Measurements from ENCODE around the gene ASCL3.
A peak's percentile ranks its signal among the peaks of the same experiment; 100 is the strongest.

Gene ASCL3

GRCh38 chr11:8959546-8960166 lies 16.8 kb upstream of the ASCL3 start:
- H3K4me3 ChIP-seq: peak overlapping the region in 1 of 2 donors; percentile 9
- no peaks in the 10 kb centered on the region for H3K27me3 ChIP-seq
- peaks cover 0 to 40% (median 22%) of the 10 kb centered on the region in 4 donors for H3K4me1 ChIP-seq
- no peaks in the 10 kb centered on the region for H3K9me3 ChIP-seq
- intact Hi-C loops (cut with DNase I; ENCODE audit: low total_unique reads): loop anchor here (5.0 to 10.0 kb wide), 2 partner anchors 42 to 275 kb away; partner anchors contain the start of genes RPL27A and TRIM66
- peak overlapping the region; percentile 56 to 75 for H3K27ac ChIP-seq
- TF ChIP-seq CTCF (IDR thresholded peaks at IDR 0.05): peak; percentile 61 to 64
- no peak for DNase-seq
- H3K36me3 ChIP-seq: peaks cover 14 to 23% (median 14%) of the 10 kb centered on the region in 3 donors

GRCh38 chr11:8956860-8957259 lies 14.0 kb upstream of the ASCL3 start:
- Histone ChIP-seq H3K36me3 (peaks cover 35 to 51% (median 37%) of the 10 kb centered on the region in 3 donors), H3K27ac (no peak overlapping the region), H3K4me3 (no peak overlapping the region), H3K9me3 (no peaks in the 10 kb centered on the region), H3K4me1 (peaks cover 0 to 22% (median 9%) of the 10 kb centered on the region in 4 donors), H3K27me3 (no peaks in the 10 kb centered on the region)
- DNase-seq: no peak
- intact Hi-C loops (cut with DNase I; ENCODE audit: low total_unique reads): loop anchor here (5.0 kb wide), 1 partner anchor 40 kb away; no protein-coding TSS in a partner anchor
- TF ChIP-seq CTCF (IDR thresholded peaks at IDR 0.05): no peak

- Histone ChIP-seq H3K4me3 (no peak overlapping the region), H3K4me1 (no peaks in the 10 kb centered on the region), H3K9me3 (no peaks in the 10 kb centered on the region), H3K36me3 (peaks cover 36 to 60% (median 58%) of the 10 kb centered on the region in 3 donors), H3K27me3 (no peaks in the 10 kb centered on the region), H3K27ac (no peak overlapping the region)
- no peak for TF ChIP-seq CTCF (IDR thresholded peaks at IDR 0.05)
- DNase-seq: no peak
- intact Hi-C loops (cut with DNase I; ENCODE audit: low total_unique reads): no loop called here
These were observed 6.1 kb upstream of the ASCL3 start for GRCh38 chr11:8948886-8949285.

- Histone ChIP-seq H3K27me3 (no peaks in the 10 kb centered on the region), H3K36me3 (peaks cover 24 to 46% (median 43%) of the 10 kb centered on the region in 3 donors), H3K9me3 (no peaks in the 10 kb centered on the region), H3K27ac (no peak overlapping the region), H3K4me3 (no peak overlapping the region), H3K4me1 (no peaks in the 10 kb centered on the region)
- no peak for TF ChIP-seq CTCF (IDR thresholded peaks at IDR 0.05)
- intact Hi-C loops (cut with DNase I; ENCODE audit: low total_unique reads): no loop called here
- no peak for DNase-seq
These were observed 4.6 kb upstream of the ASCL3 start for GRCh38 chr11:8947230-8947943.

- Histone ChIP-seq H3K4me1 (no peaks in the 10 kb centered on the region), H3K36me3 (no peaks in the 10 kb centered on the region), H3K27me3 (no peaks in the 10 kb centered on the region), H3K4me3 (no peak overlapping the region), H3K9me3 (no peaks in the 10 kb centered on the region), H3K27ac (no peak overlapping the region)
- intact Hi-C loops (cut with DNase I; ENCODE audit: low total_unique reads): no loop called here
- DNase-seq: no peak
- no peak for TF ChIP-seq CTCF (IDR thresholded peaks at IDR 0.05)
These were observed 1.3 kb downstream of the ASCL3 start for GRCh38 chr11:8941341-8942103.

Measured in tibial artery (tissue), 4 donors.